Thymus (tissue), 11 donors: Measurements from ENCODE around the gene FAM13C. TPM values are rescaled to one million over a fixed set of nuclear protein-coding genes. Genes with fewer than 3 reads are reported as not detected.
"Not testable (repeated sequence)": the region's sequence is repeated elsewhere in the genome, so short reads cannot be mapped to it uniquely, and the experiment has no call there.

ENCODE experiments used
- DNase-seq, 9 donors: peaks; one replicate each; pipeline ENCODE4 v3.0.0-alpha.2; 2013; ENCODE audit warnings: low spot score in 9 of 9, low read depth in 6 of 9, missing footprints in 1 of 9
- H3K27ac ChIP-seq, 2 donors: one replicate each; pipeline ENCODE4 v1.5.1; 2013; ENCODE audit warnings: control low read depth in 1 of 2, low read depth in 1 of 2, low read length in 1 of 2, mild to moderate bottlenecking in 1 of 2, moderate library complexity in 1 of 2
- H3K27me3 ChIP-seq, 2 donors: one replicate each; pipeline ENCODE4 v1.5.1; 2013; ENCODE audit warnings: low read length in 1 of 2; ENCODE audit not compliant: control insufficient read depth in 2 of 2, insufficient read depth in 1 of 2
- H3K36me3 ChIP-seq, 2 donors: one replicate each; pipeline ENCODE4 v1.5.1; 2013; ENCODE audit warnings: low read length in 1 of 2, mild to moderate bottlenecking in 1 of 2, moderate library complexity in 1 of 2; ENCODE audit not compliant: control insufficient read depth in 2 of 2, insufficient read depth in 2 of 2
- H3K4me1 ChIP-seq, 2 donors: one replicate each; pipeline ENCODE4 v1.5.1; 2013; ENCODE audit warnings: low read length in 2 of 2; ENCODE audit not compliant: control insufficient read depth in 2 of 2, insufficient read depth in 2 of 2
- H3K4me3 ChIP-seq, 2 donors: one replicate each; pipeline ENCODE4 v1.5.1; 2013; ENCODE audit warnings: low read length in 2 of 2, control low read depth in 1 of 2, mild to moderate bottlenecking in 1 of 2
- H3K9me3 ChIP-seq, 2 donors: one replicate each; pipeline ENCODE4 v1.5.1; 2013; ENCODE audit warnings: low read length in 1 of 2, mild to moderate bottlenecking in 1 of 2; ENCODE audit not compliant: control insufficient read depth in 2 of 2, insufficient read depth in 1 of 2
- WGBS: extraction: QIAGEN DNeasy Blood & Tissue Kit; methylation state at CpG from one replicate; pipeline ENCODE4 v1.1.7; 2013; 5-methylcytosine and 5-hydroxymethylcytosine counted together
- polyA plus RNA-seq: library from polyadenylated mRNA; stranded (reverse); fragments of 200-250 nt; gene quantifications from one replicate; pipeline ENCODE4 v1.2.3, GENCODE V29; 2013
- total RNA-seq: library from RNA; stranded (reverse); fragments of 120-200 nt; gene quantifications from one replicate; pipeline ENCODE4 v1.2.4, GENCODE V29; 2013
- donor health status: healthy.

FAM13C gene
- total and polyA plus RNA-seq, 2 donors, result 3.7 to 3.9 TPM

GRCh38 chr10:59242991-59243390, 119.4 kb downstream of the FAM13C start:
- Histone ChIP-seq H3K9me3 (no peaks in the 10 kb centered on the region), H3K36me3 (no peaks in the 10 kb centered on the region), H3K4me1 (no peaks in the 10 kb centered on the region), H3K27me3 (no peaks in the 10 kb centered on the region), H3K27ac (no peak overlapping the region), H3K4me3 (no peak overlapping the region)
- 94% methylated on average over 3 of the region's 3 CpGs for WGBS
- DNase-seq, result no peak

GRCh38 chr10:59242057-59242456, 120.3 kb downstream of the FAM13C start:
- DNase-seq, result no peak
- Histone ChIP-seq H3K27ac (no peak overlapping the region), H3K4me3 (no peak overlapping the region), H3K4me1 (no peaks in the 10 kb centered on the region), H3K9me3 (no peaks in the 10 kb centered on the region), H3K36me3 (no peaks in the 10 kb centered on the region), H3K27me3 (no peaks in the 10 kb centered on the region)
- 96% methylated on average over 1 of the region's 1 CpG for WGBS

- Histone ChIP-seq H3K4me1 (no peaks in the 10 kb centered on the region), H3K9me3 (no peaks in the 10 kb centered on the region), H3K27me3 (no peaks in the 10 kb centered on the region), H3K4me3 (no peak overlapping the region), H3K36me3 (no peaks in the 10 kb centered on the region), H3K27ac (no peak overlapping the region)
- 62% methylated on average over 2 of the region's 2 CpGs for WGBS
- peak in 4 of 9 donors; percentile 1 to 18 (median 8) for DNase-seq
Observed at GRCh38 chr10:59240582-59241183, 121.7 kb downstream of the FAM13C start.

- not testable (repeated sequence) for H3K9me3 ChIP-seq, H3K36me3 ChIP-seq, H3K4me1 ChIP-seq, H3K4me3 ChIP-seq, H3K27me3 ChIP-seq, DNase-seq, H3K27ac ChIP-seq
- WGBS, result 62% methylated on average over 2 of the region's 2 CpGs
Observed at GRCh38 chr10:59239108-59239507, 123.2 kb downstream of the FAM13C start.

- Histone ChIP-seq H3K4me3 (no peak overlapping the region), H3K4me1 (no peaks in the 10 kb centered on the region), H3K36me3 (no peaks in the 10 kb centered on the region), H3K27ac (no peak overlapping the region), H3K27me3 (no peaks in the 10 kb centered on the region), H3K9me3 (no peaks in the 10 kb centered on the region)
- DNase-seq, result no peak
Observed at GRCh38 chr10:59237775-59238174, 124.6 kb downstream of the FAM13C start.

- WGBS, result 94% methylated on average over 4 of the region's 4 CpGs
- Histone ChIP-seq H3K27me3 (no peaks in the 10 kb centered on the region), H3K4me1 (no peaks in the 10 kb centered on the region), H3K36me3 (no peaks in the 10 kb centered on the region), H3K4me3 (no peak overlapping the region), H3K27ac (no peak overlapping the region), H3K9me3 (no peaks in the 10 kb centered on the region)
- DNase-seq, result no peak
Observed at GRCh38 chr10:59236064-59236697, 126.2 kb downstream of the FAM13C start.

GRCh38 chr10:59234816-59235429, 127.4 kb downstream of the FAM13C start:
- no peaks in the 10 kb centered on the region for H3K4me1 ChIP-seq
- no peaks in the 10 kb centered on the region for H3K36me3 ChIP-seq
- H3K4me3 ChIP-seq, result no peak overlapping the region
- no peaks in the 10 kb centered on the region for H3K9me3 ChIP-seq
- no peaks in the 10 kb centered on the region for H3K27me3 ChIP-seq
- DNase-seq, result peak in 3 of 9 donors; percentile 0 to 3 (median 2)
- H3K27ac ChIP-seq, result no peak overlapping the region

- Histone ChIP-seq H3K27ac (no peak overlapping the region), H3K4me3 (no peak overlapping the region), H3K9me3 (no peaks in the 10 kb centered on the region), H3K36me3 (no peaks in the 10 kb centered on the region), H3K4me1 (no peaks in the 10 kb centered on the region), H3K27me3 (no peaks in the 10 kb centered on the region)
- WGBS, result 87% methylated on average over 3 of the region's 3 CpGs
- no peak for DNase-seq
Observed at GRCh38 chr10:59234194-59234593, 128.2 kb downstream of the FAM13C start.

GRCh38 chr10:59229441-59229840, 132.9 kb downstream of the FAM13C start:
- Histone ChIP-seq H3K9me3 (no peaks in the 10 kb centered on the region), H3K4me1 (no peaks in the 10 kb centered on the region), H3K27me3 (no peaks in the 10 kb centered on the region), H3K27ac (no peak overlapping the region), H3K4me3 (no peak overlapping the region), H3K36me3 (no peaks in the 10 kb centered on the region)
- no peak for DNase-seq
- WGBS, result 94% methylated on average over 4 of the region's 4 CpGs
